HAP-1 (cell line): ENCODE results near the gene GIGYF2.

ENCODE experiments used
- DNase-seq, 2 experiments: peaks; one replicate each; pipeline ENCODE4 v3.0.0-alpha.2; 2016 to 2020; ENCODE audit warnings: low spot score in 2 of 2
- H3K27me3 ChIP-seq: fragments of 250-450 bp; sonication (Bioruptor Pico); 2 replicates; pipeline ENCODE4 v1.5.1; 2020; ENCODE audit warnings: low read depth, mild to moderate bottlenecking, moderate library complexity
- H3K36me3 ChIP-seq: fragments of 250-450 bp; sonication (Bioruptor Pico); replicated peaks from 2 replicates; pipeline ENCODE4 v1.5.1; 2020; ENCODE audit warnings: mild to moderate bottlenecking
- H3K4me1 ChIP-seq: fragments of 250-450 bp; sonication (Bioruptor Pico); 2 replicates; pipeline ENCODE4 v1.5.1; 2020; ENCODE audit warnings: mild to moderate bottlenecking
- H3K4me3 ChIP-seq: fragments of 250-450 bp; sonication (Bioruptor Pico); 2 replicates; pipeline ENCODE4 v1.5.1; 2020; ENCODE audit warnings: mild to moderate bottlenecking, moderate library complexity
- H3K9me3 ChIP-seq: fragments of 250-450 bp; sonication (Bioruptor Pico); 2 replicates; pipeline ENCODE4 v1.5.1; 2020; ENCODE audit warnings: mild to moderate bottlenecking, moderate library complexity
- in situ Hi-C: fragments of 300-500 bp; cut with MboI; formaldehyde crosslinking; loops from 3 replicates; pipeline ENCODE4 v1.14.3; 2020; ENCODE audit warnings: low sequenced_read_pairs, inconsistent platforms, mixed read lengths

The GIGYF2 gene

GRCh38 chr2:232873292-232873908 is 176.3 kb downstream of the GIGYF2 start:
- peaks cover 4% of the 10 kb centered on the region for H3K4me1 ChIP-seq
- H3K27me3 ChIP-seq = no peaks in the 10 kb centered on the region
- no peak overlapping the region for H3K4me3 ChIP-seq
- no peaks in the 10 kb centered on the region for H3K9me3 ChIP-seq
- DNase-seq = no peak
- H3K36me3 ChIP-seq = no peaks in the 10 kb centered on the region
- in situ Hi-C loops = no loop called here

DNA sequence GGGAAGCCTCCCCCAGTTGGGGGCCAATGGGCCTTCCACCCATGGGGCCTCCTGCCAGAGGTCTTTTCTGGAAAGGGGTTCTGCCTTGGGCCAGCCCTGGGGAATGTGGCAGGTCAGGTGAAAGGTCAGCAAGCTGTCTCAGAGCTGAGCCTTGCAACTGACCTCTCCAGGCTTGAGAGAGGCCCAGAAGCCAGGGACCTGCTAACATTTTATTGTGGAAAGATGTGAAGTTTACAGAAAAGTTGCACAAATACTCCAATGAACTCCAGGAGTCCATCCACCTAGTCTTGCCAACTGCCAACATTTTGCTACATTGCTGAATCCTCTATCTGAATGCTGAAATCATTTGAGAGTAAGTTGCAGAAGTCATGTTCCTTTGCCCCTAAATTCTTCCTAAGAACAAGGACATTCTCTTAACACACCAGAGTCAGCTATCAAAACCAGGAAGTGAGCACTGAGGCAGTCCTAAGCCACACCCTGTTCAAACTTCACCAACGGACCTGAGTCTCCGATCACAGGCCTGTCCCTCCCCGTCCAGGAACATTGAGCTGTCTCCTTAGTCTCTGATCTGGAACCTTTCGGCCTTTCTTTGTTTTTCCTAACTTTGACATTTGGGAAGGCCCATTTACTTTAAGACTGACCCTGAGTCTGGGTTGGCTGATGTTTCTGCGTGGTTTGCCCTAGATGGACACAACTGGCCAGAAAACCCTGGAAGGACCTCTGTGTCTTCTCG is 176.9 kb downstream of the GIGYF2 start:
- DNase-seq = no peak
- H3K9me3 ChIP-seq = no peaks in the 10 kb centered on the region
- H3K4me3 ChIP-seq = no peak overlapping the region
- no peaks in the 10 kb centered on the region for H3K27me3 ChIP-seq
- H3K4me1 ChIP-seq = peaks cover 4% of the 10 kb centered on the region
- H3K36me3 ChIP-seq = no peaks in the 10 kb centered on the region
- in situ Hi-C loops = no loop called here

GRCh38 chr2:232874677-232875223 is 177.6 kb downstream of the GIGYF2 start:
- in situ Hi-C loops = no loop called here
- Histone ChIP-seq H3K27me3 (no peaks in the 10 kb centered on the region), H3K36me3 (no peaks in the 10 kb centered on the region), H3K4me1 (peaks cover 4% of the 10 kb centered on the region), H3K9me3 (no peaks in the 10 kb centered on the region), H3K4me3 (no peak overlapping the region)
- no peak for DNase-seq

- H3K4me3 ChIP-seq = peak overlapping the region; percentile 54
- peak in 1 of 2 experiments; percentile 53 for DNase-seq
- H3K36me3 ChIP-seq = no peaks in the 10 kb centered on the region
- peaks cover 4% of the 10 kb centered on the region for H3K4me1 ChIP-seq
- no peaks in the 10 kb centered on the region for H3K27me3 ChIP-seq
- H3K9me3 ChIP-seq = no peaks in the 10 kb centered on the region
- in situ Hi-C loops = no loop called here
Observed at GRCh38 chr2:232875256-232876121, 178.4 kb downstream of the GIGYF2 start.

DNA sequence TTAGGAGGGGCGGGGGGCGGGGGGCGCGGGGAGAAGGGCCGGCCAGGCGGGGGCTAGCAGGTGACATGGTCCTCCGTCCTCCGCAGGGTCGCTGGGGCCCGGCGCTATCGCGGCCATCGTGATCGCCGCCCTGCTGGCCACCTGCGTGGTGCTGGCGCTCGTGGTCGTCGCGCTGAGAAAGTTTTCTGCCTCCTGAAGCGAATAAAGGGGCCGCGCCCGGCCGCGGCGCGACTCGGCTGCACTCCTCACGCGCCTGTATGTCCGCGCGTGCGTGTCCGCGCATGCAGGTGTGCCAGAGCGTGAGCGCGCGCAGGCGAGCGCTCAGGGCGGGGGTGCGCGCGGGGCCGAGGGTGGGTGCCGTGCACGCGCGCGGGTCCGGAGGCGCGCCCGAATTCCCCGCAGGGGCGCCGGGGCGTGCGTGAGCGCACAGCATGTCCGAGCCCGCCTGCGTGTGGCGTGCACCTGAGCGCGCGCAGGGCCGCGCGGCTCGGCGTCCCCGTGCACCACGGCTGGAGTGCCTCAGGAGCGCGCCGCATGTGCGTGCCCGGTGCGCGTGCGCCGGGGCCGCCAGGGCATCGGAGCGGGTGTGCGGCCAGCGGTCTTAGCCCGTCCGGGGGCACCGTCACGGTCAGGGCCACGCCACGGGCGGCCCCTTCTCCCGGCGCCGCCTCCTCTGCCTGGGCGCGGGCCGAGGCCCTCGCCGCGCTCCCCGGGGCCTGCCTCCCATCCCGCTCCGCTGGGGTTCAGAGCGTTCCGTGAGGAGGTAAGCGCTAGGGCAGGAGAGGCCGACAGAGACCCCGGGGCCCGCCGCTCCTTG is 179.2 kb downstream of the GIGYF2 start:
- Histone ChIP-seq H3K9me3 (no peaks in the 10 kb centered on the region), H3K4me3 (peak overlapping the region; percentile 54), H3K4me1 (peaks cover 4% of the 10 kb centered on the region), H3K27me3 (no peaks in the 10 kb centered on the region), H3K36me3 (no peaks in the 10 kb centered on the region)
- DNase-seq = peak; percentile 22 to 71
- in situ Hi-C loops = no loop called here

- peaks cover 4% of the 10 kb centered on the region for H3K4me1 ChIP-seq
- H3K9me3 ChIP-seq = no peaks in the 10 kb centered on the region
- peak overlapping the region; percentile 54 for H3K4me3 ChIP-seq
- no peak for DNase-seq
- no peaks in the 10 kb centered on the region for H3K27me3 ChIP-seq
- no peaks in the 10 kb centered on the region for H3K36me3 ChIP-seq
- in situ Hi-C loops = no loop called here
Observed at GRCh38 chr2:232876978-232877441, 179.9 kb downstream of the GIGYF2 start.

DNA sequence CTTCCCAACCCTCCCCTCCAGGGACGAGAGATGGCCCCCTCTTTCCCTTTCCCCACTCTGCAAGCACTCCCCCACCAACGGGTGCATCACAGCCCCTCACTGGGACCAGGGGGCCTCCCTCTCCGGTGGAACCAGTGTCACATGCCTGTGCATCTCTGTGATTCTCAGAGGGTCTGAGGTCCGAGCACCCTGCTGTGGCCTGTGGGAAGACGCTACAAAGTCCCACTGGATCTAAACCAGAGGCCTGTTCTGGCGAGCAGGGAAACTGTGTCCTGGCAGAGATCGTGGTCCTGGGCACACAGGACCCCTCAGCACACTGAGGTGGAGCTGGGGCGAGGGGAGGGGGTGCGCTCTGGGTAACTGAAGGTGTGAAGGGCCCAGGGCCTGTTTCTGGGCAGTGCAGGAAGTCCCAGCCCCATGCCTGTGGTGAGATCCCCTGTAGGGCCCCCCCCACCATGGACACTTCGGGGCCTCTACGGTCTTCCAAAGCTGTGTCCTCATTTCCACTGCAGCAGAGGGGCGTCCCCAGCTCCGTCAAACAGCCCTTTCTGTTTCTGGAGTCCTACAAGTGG is 180.9 kb downstream of the GIGYF2 start:
- Histone ChIP-seq H3K4me1 (peaks cover 4% of the 10 kb centered on the region), H3K9me3 (no peaks in the 10 kb centered on the region), H3K4me3 (no peak overlapping the region), H3K36me3 (no peaks in the 10 kb centered on the region), H3K27me3 (no peaks in the 10 kb centered on the region)
- no peak for DNase-seq
- in situ Hi-C loops = no loop called here

DNA sequence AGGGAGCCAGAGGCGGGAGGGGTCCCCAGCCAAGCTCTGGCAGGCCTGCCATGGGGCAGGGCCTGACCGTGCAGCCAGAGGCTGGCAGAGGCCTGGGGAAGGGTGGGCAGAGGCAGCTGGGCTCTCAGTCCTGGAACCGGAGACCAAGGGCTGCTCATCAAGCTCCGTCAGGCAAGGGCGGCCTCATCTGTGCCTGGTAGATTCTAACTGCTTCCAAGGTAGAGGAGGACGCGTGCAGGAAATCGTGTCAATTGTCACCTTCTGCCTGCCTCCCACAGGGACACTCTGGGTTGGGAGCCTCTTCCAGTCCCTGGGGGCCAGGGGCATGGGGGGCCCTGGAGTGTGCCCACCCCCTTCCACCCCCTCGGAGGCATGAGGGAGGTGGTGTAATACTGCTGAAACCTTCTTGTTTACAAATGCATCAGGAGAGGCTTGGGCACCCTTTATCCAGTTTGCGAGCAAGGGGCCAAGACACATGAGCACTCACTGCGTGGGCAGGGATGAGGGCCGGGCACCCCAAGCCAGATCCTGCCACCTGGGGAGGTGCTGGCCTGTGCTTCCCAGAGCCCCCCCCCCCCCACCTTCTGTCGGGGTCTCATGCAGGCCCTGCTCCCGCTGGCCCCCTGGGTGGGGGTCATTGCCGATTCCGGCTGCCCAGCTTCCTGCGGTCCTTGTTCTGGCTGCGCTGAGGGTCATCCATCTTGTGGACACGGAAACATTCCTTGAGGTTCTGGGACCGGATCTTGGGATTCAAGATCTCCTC is 181.9 kb downstream of the GIGYF2 start:
- H3K27me3 ChIP-seq = no peaks in the 10 kb centered on the region
- no peaks in the 10 kb centered on the region for H3K9me3 ChIP-seq
- peaks cover 4% of the 10 kb centered on the region for H3K4me1 ChIP-seq
- in situ Hi-C loops = no loop called here
- no peak for DNase-seq
- no peaks in the 10 kb centered on the region for H3K36me3 ChIP-seq
- H3K4me3 ChIP-seq = no peak overlapping the region

DNA sequence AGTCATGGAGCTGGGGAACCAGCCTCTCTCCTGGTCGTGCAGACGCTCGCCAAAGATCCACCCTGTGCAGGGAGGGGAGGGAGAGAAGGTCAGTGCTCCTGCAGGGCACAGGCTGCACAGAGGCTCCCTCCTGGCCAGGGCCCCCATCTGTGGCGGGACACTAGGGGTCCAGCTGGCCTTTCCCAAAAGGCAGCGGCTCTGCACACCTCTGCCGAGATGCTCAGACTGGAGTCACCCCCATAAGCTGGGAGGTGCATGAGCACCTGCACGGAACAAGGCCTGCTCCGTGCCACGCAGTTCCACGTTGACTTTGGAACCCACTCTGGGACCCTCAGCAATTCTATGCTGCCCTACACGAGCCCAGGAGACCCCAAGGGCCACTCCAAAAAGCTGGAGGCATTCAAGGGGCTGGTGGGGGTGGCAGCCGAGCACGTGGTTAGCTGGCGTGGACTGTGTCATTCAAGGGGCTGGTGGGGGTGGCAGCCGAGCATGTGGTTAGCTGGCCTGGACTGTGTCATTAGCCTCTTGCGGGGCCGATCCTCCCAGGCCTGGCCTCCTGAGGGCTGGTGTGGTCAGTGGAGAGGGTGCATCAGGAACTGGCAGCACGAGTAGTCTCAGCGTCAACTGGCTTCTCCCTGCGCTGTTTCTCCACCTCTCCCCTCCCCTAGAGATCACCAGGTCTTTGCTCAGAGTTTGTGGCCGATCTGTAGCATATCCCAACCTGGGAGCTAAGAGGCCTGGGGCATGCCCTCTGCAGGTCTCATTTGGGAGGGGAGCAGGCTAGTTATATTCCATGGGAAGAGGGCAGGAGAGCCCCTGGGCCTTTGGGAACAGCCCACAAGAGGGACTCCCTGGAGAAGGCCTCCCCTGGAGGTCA is 182.7 kb downstream of the GIGYF2 start:
- H3K4me1 ChIP-seq = peaks cover 4% of the 10 kb centered on the region
- H3K9me3 ChIP-seq = no peaks in the 10 kb centered on the region
- no peak for DNase-seq
- H3K4me3 ChIP-seq = no peak overlapping the region
- in situ Hi-C loops = no loop called here
- no peaks in the 10 kb centered on the region for H3K36me3 ChIP-seq
- H3K27me3 ChIP-seq = no peaks in the 10 kb centered on the region

GRCh38 chr2:232880764-232881351 is 183.7 kb downstream of the GIGYF2 start:
- H3K4me1 ChIP-seq = peaks cover 4% of the 10 kb centered on the region
- no peak overlapping the region for H3K4me3 ChIP-seq
- in situ Hi-C loops = no loop called here
- H3K27me3 ChIP-seq = no peaks in the 10 kb centered on the region
- H3K36me3 ChIP-seq = no peaks in the 10 kb centered on the region
- no peak for DNase-seq
- no peaks in the 10 kb centered on the region for H3K9me3 ChIP-seq

DNA sequence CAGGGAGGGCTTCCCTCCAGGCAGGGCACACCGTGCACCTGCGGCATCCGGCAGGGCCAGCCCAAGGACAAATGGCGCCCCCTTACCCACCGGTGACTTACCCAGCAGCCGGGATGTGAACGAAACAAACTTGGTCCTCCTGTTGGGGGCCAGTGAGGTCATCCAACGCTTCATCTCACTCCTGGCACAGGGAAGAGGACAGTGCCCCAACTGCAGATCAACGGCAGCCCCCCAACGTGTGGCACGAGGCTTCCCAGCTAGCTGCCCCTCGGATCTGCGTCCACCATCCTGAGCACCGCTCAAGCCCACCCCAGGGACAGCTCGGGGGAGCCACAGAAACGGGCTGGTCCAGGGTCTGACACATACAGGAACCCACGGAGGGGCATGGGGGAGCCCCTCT is 185.0 kb downstream of the GIGYF2 start:
- H3K27me3 ChIP-seq = no peaks in the 10 kb centered on the region
- no peaks in the 10 kb centered on the region for H3K9me3 ChIP-seq
- H3K36me3 ChIP-seq = no peaks in the 10 kb centered on the region
- in situ Hi-C loops = no loop called here
- no peak overlapping the region for H3K4me3 ChIP-seq
- DNase-seq = no peak
- H3K4me1 ChIP-seq = peaks cover 4% of the 10 kb centered on the region
